HG02588 (cell line): ENCODE data around the gene NIPSNAP3A.
A peak's percentile ranks its signal among the peaks of the same experiment; 100 is the strongest.
"Not testable (repeated sequence)": the region's sequence is repeated elsewhere in the genome, so short reads cannot be mapped to it uniquely, and the experiment has no call there.

Experiments
- ATAC-seq: cut with Tn5 transposase; IDR thresholded peaks from one replicate; pipeline ENCODE4 v1.9.1; 2021; ENCODE audit warnings: mild to moderate bottlenecking, moderate library complexity; ENCODE audit not compliant: unreplicated experiment

The NIPSNAP3A gene

GRCh38 chr9:104747565-104748358, at the start of gene NIPSNAP3A:
TSS of gene NIPSNAP3A (plus strand) at chr9:104747683. CDS start at chr9:104747793, 110 bp downstream.
- ATAC-seq, result peak; percentile 90

- no peak for ATAC-seq
Observed at GRCh38 chr9:104700306-104700705, 47.2 kb upstream of the NIPSNAP3A start.

GRCh38 chr9:104708737-104709136, 38.7 kb upstream of the NIPSNAP3A start:
- ATAC-seq, result not testable (repeated sequence)

GRCh38 chr9:104711604-104712003, 35.9 kb upstream of the NIPSNAP3A start:
- ATAC-seq, result no peak

- no peak for ATAC-seq
Observed at GRCh38 chr9:104725014-104725413, 22.5 kb upstream of the NIPSNAP3A start.

GRCh38 chr9:104738452-104738851, 9.0 kb upstream of the NIPSNAP3A start:
- ATAC-seq, result no peak

- no peak for ATAC-seq
Observed at GRCh38 chr9:104740621-104741020, 6.9 kb upstream of the NIPSNAP3A start.

GRCh38 chr9:104743376-104743985, 4.0 kb upstream of the NIPSNAP3A start:
- ATAC-seq, result peak; percentile 32

GRCh38 chr9:104745852-104746251, 1.6 kb upstream of the NIPSNAP3A start:
- no peak for ATAC-seq

- ATAC-seq, result no peak
Observed at GRCh38 chr9:104746285-104746684, 1.2 kb upstream of the NIPSNAP3A start.

- ATAC-seq, result no peak
Observed at GRCh38 chr9:104746798-104747197, 685 bp upstream of the NIPSNAP3A start.

- ATAC-seq, result no peak
Observed at GRCh38 chr9:104747245-104747564, 278 bp upstream of the NIPSNAP3A start.

- peak; percentile 0 for ATAC-seq
Observed at GRCh38 chr9:104748359-104749031, 1.0 kb downstream of the NIPSNAP3A start.

- ATAC-seq, result no peak
Observed at GRCh38 chr9:104750185-104750767, 2.8 kb downstream of the NIPSNAP3A start.

GRCh38 chr9:104758974-104759373, 11.5 kb downstream of the NIPSNAP3A start:
- no peak for ATAC-seq

- ATAC-seq, result no peak
Observed at GRCh38 chr9:104765138-104765537, 17.7 kb downstream of the NIPSNAP3A start.

GRCh38 chr9:104766025-104766424, 18.5 kb downstream of the NIPSNAP3A start:
- no peak for ATAC-seq

- no peak for ATAC-seq
Observed at GRCh38 chr9:104767507-104767906, 20.0 kb downstream of the NIPSNAP3A start.

- ATAC-seq, result not testable (repeated sequence)
Observed at GRCh38 chr9:104769029-104769428, 21.5 kb downstream of the NIPSNAP3A start.

GRCh38 chr9:104769655-104770054, 22.2 kb downstream of the NIPSNAP3A start:
- ATAC-seq, result no peak

GRCh38 chr9:104772714-104773510, 25.4 kb downstream of the NIPSNAP3A start:
- peak; percentile 26 for ATAC-seq
